NCI-H2029 (cell line): Measurements from ENCODE around the gene CPT2.
"Not testable (repeated sequence)": the region's sequence is repeated elsewhere in the genome, so short reads cannot be mapped to it uniquely, and the experiment has no call there.

Experiments used
- DNase-seq: peaks from one replicate; lab custom pipeline; 2025; lab: John Stamatoyannopoulos, UW

CPT2 gene

DNA sequence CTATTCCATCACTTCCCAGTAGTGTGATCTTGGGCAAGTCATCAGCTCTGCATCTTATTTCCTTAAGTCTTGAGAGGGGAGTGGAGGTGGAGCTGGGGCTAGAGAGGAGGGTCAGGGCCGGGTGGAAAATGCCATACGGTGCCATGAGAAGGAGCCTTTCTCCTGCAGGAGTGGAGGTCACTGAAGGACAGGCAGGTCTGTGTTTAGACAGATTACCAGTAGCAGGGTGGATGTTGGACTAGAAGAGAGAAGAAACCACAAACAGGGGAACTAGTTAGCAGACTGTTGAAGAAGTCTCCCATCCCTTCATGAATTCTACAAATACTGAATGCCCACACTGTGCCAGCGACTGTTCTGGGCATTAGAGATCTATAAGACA, 13.9 kb upstream of the CPT2 start:
- DNase-seq, result no peak

DNA sequence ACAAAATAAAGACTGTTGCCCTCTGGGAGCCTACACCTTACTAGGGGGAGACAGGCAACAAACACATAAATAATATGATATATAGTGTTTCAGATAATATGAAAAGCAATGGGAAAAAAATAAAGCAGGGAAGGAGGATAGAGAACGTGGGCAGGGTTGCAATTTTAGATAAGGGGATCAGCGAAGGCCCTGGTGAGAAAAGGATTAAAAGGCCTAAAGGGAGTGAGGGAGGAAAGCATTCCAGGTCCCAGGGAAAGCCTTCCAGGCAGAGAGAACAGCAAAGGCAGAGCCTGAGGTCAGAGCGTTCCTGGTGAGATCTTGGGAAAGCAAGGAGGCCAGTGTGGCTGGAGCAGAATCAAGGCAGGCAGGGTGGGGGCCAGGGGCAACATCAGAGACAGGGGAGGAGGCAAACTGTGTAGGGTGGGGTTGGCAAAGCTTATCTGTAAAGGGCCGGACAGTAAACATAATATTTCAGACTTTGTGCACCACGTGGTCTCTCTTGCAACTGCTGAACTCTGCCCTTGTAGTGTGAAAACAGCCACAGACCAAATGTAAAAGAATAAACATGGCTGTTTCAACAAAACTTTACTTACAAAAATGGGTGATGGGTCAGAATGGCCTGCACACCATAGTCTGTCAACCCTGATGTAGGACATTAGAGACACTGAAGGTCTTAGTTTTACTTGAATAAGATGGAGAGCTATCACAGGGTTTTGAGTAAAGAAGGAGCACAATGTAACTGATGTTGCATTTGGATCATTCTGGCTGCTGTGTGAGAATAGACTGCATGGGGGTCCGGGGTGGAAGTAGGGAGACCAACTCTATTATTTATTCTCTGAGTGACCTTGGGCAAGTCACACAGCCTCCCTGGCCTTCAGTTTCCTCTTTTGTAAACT, 13.3 kb upstream of the CPT2 start:
- DNase-seq, result no peak

DNA sequence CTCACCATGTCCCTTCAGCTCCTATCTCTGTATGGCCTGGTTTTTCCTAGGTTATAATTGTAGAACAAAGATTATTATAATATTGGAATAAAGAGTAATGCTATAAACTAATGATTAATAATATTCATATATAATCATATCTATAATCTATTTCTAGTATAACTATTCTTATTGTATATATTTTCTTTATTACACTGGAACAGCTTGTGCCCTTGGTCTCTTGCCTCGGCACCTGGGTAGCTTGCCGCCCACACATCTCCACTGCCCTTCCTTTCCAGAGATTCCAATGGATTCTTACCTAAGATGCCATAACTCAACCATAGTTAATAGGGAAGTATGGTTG, 10.7 kb upstream of the CPT2 start:
- DNase-seq, result not testable (repeated sequence)

DNA sequence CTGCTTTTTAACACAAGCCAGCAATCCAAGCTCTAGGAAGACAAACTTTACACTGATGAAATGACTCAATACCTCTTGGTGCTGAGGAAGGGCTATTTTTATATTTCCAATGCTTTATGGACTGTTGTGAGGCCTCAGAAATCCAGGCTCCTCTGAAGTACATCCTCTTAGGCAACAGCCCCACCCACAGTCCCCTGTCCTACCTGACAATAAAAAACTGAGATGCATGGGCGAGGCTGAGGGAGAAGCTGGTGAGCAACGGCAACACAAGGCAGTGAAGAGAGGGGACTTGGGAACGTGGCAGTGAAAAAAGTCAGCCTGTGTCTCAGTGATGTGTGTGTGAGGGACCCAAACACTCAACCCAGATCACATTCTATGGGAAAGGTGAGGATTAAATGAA, 10.1 kb upstream of the CPT2 start:
- DNase-seq, result no peak

DNA sequence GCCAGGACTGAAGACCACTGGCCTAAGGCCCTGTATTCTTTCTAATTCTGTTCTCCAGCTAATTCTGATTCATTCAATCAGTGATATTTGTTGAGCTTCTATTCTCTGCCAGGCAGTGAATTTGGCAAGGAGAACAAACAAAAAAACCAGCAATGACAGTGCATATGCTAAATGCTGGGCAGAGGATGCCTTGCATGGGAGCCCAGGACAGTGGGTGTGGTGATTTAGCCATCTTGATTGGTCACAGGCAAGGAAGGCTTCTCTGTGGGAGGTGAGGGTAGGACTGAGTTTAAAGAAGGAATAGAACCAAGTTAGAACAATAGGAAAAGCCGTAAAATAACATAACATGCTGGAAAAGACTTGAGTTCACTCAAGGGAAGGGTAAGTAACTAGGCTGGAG, 9.2 kb upstream of the CPT2 start:
- DNase-seq, result no peak

DNA sequence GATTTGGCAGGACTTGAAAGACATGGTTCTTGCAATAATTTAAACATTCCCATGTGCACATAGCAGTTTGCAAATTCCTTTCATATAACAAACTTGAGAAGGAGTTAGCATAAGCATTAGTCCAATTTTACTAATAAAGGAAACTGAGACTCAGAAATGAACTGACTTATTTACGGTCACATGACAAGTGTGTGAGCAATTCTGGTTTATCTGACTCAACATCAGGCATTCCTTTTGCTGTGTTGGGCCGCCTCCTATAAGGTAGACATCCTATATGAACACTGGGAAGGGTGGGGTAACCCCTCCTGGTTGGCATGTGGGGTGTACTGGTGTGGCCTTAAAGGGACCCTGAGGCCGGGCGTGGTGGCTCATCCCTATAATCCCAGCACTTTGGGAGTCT, 8.5 kb upstream of the CPT2 start:
- no peak for DNase-seq

DNA sequence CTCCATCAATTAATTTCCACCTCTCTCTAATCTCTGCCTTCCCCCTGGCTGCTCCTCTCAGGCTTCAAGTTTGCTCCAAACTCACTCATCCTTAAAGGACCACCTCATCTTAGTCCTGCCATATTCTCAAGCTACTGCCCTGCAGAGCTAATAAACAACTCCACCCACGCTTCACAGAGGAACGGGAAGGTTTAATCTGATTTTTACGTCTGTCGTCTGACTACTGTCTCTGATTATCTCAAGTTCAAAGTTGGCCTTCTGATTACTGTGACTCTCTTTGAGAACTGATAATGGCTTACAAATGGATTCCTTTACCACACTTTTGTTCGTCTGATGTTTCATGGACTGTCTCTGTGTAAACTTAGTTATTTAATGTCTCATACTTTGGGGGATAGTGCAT, 7.6 kb upstream of the CPT2 start:
- no peak for DNase-seq

DNA sequence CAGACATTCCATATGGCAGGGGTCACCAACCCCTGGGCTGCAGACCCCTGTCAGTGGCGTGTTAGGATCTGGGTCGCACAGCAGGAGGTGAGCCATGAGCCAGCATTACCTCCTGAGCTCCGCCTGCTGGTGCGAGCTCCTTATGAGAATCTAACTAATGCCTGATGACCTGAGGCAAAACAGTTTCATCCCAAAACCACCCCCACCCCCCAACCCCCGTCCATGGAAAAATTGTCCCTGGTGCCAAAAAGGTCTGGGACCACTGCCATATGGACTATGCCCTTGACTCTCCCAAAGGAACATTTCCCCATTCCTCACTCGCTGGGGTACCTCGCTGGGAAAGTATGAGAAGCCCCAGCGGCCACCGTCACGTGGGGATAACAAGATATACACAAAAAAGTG, 6.4 kb upstream of the CPT2 start:
- DNase-seq, result no peak

DNA sequence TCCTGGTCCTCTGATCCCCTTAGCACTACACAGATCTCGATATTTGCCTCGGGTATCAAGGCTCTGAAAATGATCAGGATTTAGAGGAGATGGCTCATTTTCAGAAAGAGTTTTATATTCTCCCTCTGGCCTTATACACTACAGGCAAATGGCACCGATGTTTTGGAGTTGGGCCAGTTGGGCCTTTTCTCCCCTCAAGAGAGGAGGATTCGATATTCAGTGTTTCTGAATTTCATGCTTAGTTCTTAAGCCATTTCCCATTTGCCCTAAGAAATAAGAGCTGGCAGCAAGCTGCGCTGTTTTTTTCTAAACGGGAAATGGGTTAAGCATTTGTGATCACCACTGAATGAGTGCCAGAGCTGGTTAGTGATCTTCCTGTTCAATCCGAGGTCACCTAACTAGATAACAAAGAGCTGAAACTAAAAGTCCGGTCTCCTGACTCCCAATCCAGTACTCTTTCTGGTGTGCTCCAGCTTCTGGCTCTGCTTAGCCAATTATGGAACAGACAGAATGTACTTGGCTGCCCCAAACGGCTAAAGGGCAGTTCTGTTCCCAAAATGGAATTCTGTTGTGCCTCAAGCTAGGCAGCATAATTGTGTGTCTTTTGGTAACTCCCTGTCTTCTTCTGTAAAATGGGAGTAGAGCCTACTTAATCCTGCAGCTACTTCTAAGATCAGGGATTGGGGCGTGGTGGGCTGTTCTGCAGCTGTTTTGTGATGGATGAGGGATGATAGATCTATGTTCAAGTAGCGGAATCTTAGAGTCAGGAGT, 1.2 kb upstream of the CPT2 start:
- DNase-seq, result no peak

DNA sequence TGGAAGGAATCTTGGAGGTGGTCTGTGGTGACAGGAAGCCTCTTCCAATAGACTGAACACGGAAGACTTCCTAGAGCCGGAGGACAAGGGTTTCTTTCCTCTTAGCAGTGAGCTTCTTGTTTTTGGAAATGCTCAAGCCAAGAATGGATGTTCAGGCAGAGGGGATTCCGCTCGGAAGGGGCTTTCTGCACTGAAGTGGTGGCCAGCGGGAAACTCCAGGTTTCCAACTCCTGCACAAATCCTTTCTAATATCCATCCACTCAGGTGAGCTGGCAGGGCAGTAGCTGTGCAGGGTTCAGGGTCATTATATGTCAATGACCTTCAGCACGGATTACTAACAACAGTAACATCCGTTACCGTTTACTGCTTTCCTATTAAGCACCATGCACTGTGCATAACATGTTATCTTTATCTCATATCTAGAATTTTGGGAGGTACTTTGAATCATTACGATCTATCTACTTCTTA, 573 bp upstream of the CPT2 start:
- DNase-seq, result peak; percentile 38

DNA sequence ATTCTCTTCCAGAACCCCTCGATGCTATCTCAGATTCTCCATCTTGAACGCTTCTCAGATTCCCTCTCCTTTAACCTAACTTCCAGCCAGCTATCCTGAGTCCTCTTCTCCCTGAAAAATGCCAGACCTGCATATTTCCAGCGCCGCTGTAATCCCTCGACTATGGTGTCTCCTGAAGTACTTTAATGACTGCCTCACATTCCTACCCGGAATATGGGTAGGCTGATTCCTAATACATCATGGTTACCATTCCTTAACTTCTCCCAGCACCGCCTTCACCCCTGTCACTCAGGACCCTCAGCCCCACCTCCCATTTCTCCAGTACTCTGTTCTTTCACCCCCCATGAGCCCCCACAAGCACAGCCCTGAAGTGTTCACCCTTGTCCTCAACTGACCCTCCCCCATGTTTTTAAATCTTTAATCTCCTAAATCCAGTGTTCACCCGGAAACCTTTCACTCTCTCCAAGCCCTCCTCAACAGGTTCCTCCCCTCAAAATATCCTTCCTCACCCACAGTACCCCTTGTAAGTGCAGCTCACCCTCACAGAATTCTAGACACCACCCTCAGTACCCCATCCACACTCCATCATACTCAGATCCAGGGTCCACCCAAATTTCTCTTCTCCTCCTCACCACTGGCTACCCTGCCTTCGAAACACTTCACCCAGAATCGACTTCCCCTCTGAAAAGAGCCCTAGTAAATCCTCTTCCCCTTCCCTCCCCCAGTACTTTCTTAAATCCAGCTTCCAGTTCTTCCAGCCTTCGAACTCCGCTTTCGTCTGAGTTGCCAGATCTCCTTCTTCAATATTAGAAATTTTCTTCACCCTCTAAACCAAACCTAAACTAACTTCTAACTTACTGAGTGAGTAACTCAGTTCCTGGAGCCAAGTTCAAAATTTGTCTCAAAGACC, 922 bp downstream of the CPT2 start:
- DNase-seq, result peak; percentile 15

DNA sequence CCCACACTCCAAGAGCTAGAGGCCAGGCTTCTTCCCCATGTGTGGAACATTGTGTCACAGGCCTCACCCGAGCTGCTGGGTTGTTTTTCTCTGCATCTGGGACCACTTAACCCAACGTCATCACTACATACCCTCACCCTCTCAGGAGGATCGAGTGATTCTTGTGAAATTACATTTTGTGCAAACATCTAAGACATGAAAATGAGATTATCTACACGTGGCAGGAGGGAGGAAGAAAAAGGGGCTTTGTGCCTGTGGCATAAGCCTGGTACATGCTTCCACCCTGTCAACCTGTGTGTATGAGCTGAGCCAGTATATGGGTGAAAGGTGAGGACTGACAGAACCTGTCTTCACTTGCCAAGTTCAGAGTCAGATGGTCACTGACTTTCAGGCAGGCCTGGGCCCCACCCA, 1.6 kb downstream of the CPT2 start:
- no peak for DNase-seq

DNA sequence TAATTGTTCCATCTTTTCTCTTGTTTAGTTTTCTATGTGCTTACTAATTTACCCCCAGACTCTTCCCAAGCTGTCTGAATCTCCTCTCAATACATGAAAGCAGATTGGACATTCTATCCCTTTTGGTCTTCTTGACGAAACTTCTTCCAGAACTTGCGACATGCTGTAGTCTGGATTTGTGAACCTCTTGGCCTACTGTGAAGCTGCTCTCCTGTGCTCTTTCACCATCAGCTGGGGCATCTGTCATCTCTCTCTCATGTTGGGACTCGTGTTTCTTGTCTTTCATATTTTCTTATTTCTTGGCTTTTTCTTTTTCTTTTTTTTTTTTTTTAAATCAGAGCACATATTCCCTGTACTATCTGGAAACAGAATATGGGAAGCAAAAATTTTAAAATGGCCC, 6.8 kb downstream of the CPT2 start:
- DNase-seq, result no peak

DNA sequence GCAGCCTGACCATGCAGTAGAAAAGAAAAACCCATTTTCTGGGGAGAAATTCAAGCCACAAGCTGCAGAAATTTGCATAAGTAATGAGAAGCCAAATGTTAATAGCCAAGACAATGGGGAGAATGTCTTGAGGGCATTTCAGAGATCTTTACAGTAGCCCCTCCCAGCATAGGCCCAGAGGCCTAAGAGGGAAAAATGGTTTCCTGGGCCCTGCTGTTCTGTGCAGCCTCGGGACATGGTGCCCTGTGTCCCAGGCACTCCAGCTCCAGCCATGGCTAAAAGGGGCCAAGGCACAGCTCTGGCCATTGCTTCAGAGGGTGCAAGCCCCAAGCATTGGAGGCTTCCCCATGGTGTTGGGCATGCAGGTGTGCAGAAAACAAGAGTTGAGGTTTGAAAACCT, 8.9 kb downstream of the CPT2 start:
- DNase-seq, result not testable (repeated sequence)

DNA sequence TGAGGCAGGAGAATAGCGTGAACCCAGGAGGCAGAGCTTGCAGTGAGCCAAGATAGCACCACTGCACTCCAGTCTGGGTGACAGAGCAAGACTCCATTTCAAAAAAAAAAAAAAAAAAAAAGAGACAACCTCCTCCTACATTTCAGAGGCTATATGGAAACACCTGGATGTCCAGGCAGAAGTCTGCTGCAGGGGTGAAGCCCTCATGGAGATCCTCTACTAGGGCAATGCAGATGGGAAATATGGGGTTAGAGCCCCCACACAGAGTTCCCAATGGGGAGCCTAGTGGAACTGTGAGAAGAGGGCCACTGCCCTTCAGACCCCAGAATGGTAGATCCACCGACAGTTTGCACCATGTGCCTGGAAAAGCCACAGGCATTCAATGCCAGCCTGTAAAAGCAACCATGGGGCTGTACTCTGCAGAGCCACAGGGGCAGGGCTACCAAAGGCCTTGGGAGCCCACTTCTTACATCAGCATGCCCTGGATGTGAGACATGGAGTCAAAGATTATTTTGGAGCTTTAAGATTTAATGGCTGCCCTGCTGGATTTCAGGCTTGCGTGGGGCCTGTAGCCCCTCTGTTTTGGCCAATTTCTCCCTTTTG, 9.6 kb downstream of the CPT2 start:
- not testable (repeated sequence) for DNase-seq

DNA sequence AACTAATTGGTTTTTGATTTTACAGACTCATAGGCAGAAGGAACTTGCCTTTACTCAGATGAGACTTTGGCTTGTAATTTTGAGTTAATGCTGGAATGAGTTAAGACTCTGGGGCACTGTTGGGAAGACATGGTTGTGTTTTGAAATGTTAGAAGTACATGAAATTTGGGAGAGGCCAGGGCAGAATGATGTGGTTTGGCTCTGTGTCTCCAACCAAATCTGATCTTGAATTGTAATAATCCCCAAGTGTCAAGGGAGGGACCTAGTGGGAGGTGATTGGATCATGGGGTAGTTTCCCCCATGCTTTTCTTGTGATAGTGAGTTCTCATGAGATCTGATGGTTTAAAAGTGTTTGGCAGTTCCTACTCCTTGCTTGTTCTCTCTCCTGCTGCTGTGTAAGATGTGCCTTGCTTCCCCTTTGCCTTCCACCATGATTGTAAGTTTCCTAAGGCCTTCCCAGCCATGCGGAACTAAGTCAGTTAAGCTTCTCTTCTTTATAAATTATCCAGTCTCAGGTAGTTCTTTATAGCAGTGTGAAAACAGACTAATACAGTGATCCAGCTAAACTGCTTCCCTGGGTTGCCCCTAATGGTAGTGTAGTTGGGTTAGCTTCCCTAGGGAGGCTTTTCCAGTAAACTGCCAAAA, 10.2 kb downstream of the CPT2 start:
- no peak for DNase-seq

DNA sequence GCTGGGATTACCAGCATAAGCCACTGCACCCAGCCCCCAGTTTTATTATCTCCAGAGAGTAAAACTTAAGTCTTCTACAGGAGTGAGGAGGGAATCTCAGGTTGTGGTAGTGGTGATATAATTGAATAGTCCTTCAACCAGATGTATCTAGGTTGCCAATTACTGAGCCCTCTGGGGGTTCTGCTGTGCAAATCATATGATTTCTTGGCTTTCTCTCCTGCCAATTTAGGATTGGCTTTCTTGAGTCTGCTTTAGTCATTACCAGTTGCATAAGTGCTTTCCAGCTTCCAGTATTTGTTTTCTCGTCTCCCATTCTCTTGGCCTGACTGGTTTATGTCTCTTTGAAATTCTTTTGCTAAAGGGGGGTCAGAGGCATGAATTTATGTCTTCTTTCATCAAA, 11.1 kb downstream of the CPT2 start:
- no peak for DNase-seq

DNA sequence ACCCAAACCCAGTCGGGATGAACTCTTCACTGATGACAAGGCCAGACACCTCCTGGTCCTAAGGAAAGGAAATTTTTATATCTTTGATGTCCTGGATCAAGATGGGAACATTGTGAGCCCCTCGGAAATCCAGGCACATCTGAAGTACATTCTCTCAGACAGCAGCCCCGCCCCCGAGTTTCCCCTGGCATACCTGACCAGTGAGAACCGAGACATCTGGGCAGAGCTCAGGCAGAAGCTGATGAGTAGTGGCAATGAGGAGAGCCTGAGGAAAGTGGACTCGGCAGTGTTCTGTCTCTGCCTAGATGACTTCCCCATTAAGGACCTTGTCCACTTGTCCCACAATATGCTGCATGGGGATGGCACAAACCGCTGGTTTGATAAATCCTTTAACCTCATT, 13.7 kb downstream of the CPT2 start:
- DNase-seq, result no peak

DNA sequence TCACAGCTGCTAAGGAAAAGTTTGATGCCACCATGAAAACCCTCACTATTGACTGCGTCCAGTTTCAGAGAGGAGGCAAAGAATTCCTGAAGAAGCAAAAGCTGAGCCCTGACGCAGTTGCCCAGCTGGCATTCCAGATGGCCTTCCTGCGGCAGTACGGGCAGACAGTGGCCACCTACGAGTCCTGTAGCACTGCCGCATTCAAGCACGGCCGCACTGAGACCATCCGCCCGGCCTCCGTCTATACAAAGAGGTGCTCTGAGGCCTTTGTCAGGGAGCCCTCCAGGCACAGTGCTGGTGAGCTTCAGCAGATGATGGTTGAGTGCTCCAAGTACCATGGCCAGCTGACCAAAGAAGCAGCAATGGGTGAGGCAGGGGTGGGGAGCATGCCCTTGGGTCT, 14.3 kb downstream of the CPT2 start:
- no peak for DNase-seq

DNA sequence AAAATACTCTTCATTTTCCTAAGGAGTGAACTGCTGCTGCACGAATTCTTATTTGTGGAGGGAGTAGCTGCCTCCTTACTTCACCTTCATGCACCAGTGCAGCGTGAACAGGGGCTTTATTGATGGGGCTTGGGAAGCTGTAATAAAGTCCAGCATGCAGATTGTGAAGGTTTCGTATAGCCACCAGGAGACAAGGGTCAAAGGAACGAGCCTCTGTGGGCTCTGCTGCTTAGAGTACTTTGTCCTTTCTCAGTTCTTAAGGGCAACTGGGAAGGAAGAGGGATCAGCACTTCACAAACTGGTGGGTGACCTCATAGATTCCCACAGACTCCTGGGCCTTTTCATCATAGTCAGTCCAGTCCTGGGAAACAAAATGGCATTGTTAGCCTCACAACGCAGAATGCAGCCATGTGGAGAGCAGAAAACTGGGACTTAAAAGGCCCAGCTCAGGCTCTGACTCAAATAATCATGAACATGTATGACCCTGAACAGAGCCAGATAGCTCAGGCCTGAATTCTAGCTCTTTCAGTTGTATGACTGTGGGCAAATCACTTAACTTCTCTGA, 17.8 kb downstream of the CPT2 start:
- no peak for DNase-seq

DNA sequence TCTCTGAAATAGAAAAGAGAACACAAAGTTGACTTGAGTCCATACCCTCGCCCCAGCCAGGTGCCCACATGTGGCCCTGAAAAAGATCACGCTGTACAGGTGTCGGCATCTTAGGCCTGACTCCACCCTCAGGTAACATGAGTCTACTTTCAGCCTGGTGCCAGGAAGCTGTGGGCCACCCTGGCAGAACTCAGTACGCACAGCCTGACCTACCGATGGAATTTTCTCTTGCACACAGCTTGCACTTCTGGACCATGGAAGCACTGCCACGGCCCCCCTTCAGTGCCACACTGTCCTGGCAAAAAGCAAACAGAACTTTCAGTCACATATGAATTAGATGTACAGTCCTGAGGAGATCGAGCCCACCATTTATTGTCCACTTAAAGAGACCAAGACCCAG, 21.6 kb downstream of the CPT2 start:
- DNase-seq, result no peak
